GM12892 (cell line): ENCODE measurements around the gene ARHGEF18.

Source experiments
- POLR2A ChIP-seq: IDR thresholded peaks from 2 replicates; pipeline ENCODE4 v1.6.1; 2011; ENCODE audit warnings: low read depth, low read length, control low read depth
- POLR2AphosphoS5 ChIP-seq: IDR thresholded peaks from 2 replicates; pipeline ENCODE4 v1.6.1; 2011; ENCODE audit warnings: low read depth, low read length, control low read depth

DNA sequence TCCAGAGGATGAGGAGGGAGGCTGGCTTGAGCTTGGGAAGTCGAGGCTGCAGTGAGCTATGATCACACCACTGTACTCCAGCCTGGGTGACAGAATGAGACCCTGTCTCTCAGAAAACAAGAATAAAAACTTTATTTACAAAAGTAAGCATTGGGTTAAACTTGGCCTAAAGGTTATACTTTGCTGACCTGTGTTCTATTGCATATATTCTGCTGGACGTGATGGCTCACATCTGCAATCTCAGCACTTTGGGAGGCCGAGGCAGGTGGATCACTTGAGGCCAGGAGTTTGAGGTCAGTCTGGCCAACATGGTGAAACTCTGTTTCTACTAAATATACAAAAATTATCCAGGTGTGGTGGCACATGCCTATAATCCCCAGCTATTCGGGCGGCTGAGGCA is 6.6 kb upstream of the ARHGEF18 start:
- no peak for TF ChIP-seq POLR2A
- TF ChIP-seq POLR2AphosphoS5, result no peak
